K562 (cell line): ENCODE results near the gene BCAR3. TPM values are rescaled to one million over a fixed set of nuclear protein-coding genes. Genes with fewer than 3 reads are reported as not detected.
A peak's percentile ranks its signal among the peaks of the same experiment; 100 is the strongest.

Source experiments
- BACH1 ChIP-seq: fragments of 200-800 bp; sonication (Bioruptor generic); IDR thresholded peaks from 2 replicates; pipeline ENCODE4 v1.6.1; 2016; ENCODE audit warnings: missing genetic modification characterization, missing compliant biosample characterization
- CEBPG ChIP-seq, 3 experiments: fragments of 200-800 bp in 1 of 3; sonication (Bioruptor generic) in 1 of 3; sonication (generic) in 1 of 3; formaldehyde crosslinking in 1 of 3; IDR thresholded peaks in 2 of 3; conservative IDR thresholded peaks in 1 of 3; 2 replicates each; pipeline versions ENCODE4 v1.6.1 to v1.8.0; 2016 to 2022; ENCODE audit warnings: missing compliant biosample characterization in 2 of 3, missing genetic modification characterization in 2 of 3, mild to moderate bottlenecking in 1 of 3, missing genetic modification reagents in 1 of 3
- CTBP1 ChIP-seq: fragments of 450-650 bp; IDR thresholded peaks from 2 replicates; pipeline ENCODE4 v1.6.1; 2016; ENCODE audit warnings: borderline replicate concordance
- CXXC5 ChIP-seq: fragments of 250-450 bp; sonication (Bioruptor Pico); IDR thresholded peaks from 2 replicates; pipeline ENCODE4 v1.8.0; 2022; ENCODE audit warnings: inconsistent platforms, mild to moderate bottlenecking, moderate library complexity
- FOXP4 ChIP-seq: sonication (generic); formaldehyde crosslinking; IDR thresholded peaks from 2 replicates; pipeline ENCODE4 v1.8.0; 2022; ENCODE audit warnings: mild to moderate bottlenecking, missing genetic modification reagents, borderline replicate concordance
- GTF2A2 ChIP-seq: IDR thresholded peaks from 2 replicates; pipeline ENCODE4 v1.6.1; 2016; ENCODE audit warnings: mild to moderate bottlenecking, missing genetic modification characterization, missing compliant biosample characterization
- HBP1 ChIP-seq: fragments of 450-650 bp; formaldehyde crosslinking; IDR thresholded peaks from 2 replicates; pipeline ENCODE4 v1.4.0; 2022; ENCODE audit warnings: missing genetic modification characterization
- HMG20B ChIP-seq: fragments of 250-450 bp; sonication (Bioruptor Pico); IDR thresholded peaks from 2 replicates; pipeline ENCODE4 v1.5.0; 2021; ENCODE audit warnings: mild to moderate bottlenecking
- IFI16 ChIP-seq: fragments of 250-450 bp; sonication (Bioruptor Pico); IDR thresholded peaks from 2 replicates; pipeline ENCODE4 v2.1.2; 2022; ENCODE audit warnings: mild to moderate bottlenecking, inconsistent platforms
- IRF2 ChIP-seq: sonication (generic); formaldehyde crosslinking; IDR thresholded peaks from 2 replicates; pipeline ENCODE4 v1.8.1; 2022; ENCODE audit warnings: mild to moderate bottlenecking, missing genetic modification reagents
- IRF9 ChIP-seq: fragments of 450-650 bp; IDR thresholded peaks from 2 replicates; pipeline ENCODE4 v1.6.1; 2016; ENCODE audit warnings: missing biosample characterization, missing genetic modification characterization
- KDM4B ChIP-seq, 2 experiments: fragments of 450-650 bp in 1 of 2; sonication (generic) in 1 of 2; IDR thresholded peaks; 2 replicates each; pipeline ENCODE4 v1.6.1; 2016 to 2017; ENCODE audit warnings: borderline replicate concordance in 2 of 2, antibody characterized with exemption in 1 of 2, low read depth in 1 of 2, mild to moderate bottlenecking in 1 of 2
- MCM3 ChIP-seq: fragments of 450-650 bp; IDR thresholded peaks from 2 replicates; pipeline ENCODE4 v1.6.1; 2016
- NFIC ChIP-seq: fragments of 450-650 bp; IDR thresholded peaks from 2 replicates; pipeline ENCODE4 v1.6.1; 2017; ENCODE audit warnings: mild to moderate bottlenecking, inconsistent platforms
- NONO ChIP-seq, 2 experiments: fragments of 200-400 bp in 1 of 2; fragments of 450-650 bp in 1 of 2; formaldehyde crosslinking in 1 of 2; IDR thresholded peaks; 2 replicates each; pipeline ENCODE4 v1.6.1; 2017; ENCODE audit warnings: low read depth in 2 of 2, mild to moderate bottlenecking in 2 of 2, moderate library complexity in 2 of 2, low read length in 1 of 2
- RBM25 ChIP-seq: fragments of 200-400 bp; formaldehyde crosslinking; IDR thresholded peaks from 2 replicates; pipeline ENCODE4 v1.6.1; 2018; ENCODE audit warnings: low read length, low read depth, moderate library complexity; ENCODE audit not compliant: severe bottlenecking
- SP1 ChIP-seq: sonication (generic); formaldehyde crosslinking; IDR thresholded peaks from 2 replicates; pipeline ENCODE4 v1.8.1; 2022; ENCODE audit warnings: mild to moderate bottlenecking, missing genetic modification reagents
- STAT5B ChIP-seq: fragments of 250-450 bp; sonication (Bioruptor Pico); IDR thresholded peaks from 2 replicates; pipeline ENCODE4 v1.8.0; 2021; ENCODE audit warnings: mild to moderate bottlenecking, inconsistent platforms
- TEAD2 ChIP-seq: fragments of 450-650 bp; IDR thresholded peaks from 2 replicates; pipeline ENCODE4 v1.6.1; 2016; ENCODE audit warnings: missing genetic modification characterization, control low read depth, missing compliant biosample characterization
- USF2 ChIP-seq: sonication (generic); formaldehyde crosslinking; IDR thresholded peaks from 2 replicates; pipeline ENCODE4 v1.5.0; 2020; ENCODE audit warnings: missing genetic modification reagents
- ZNF121 ChIP-seq: sonication (generic); formaldehyde crosslinking; conservative IDR thresholded peaks from 2 replicates; pipeline ENCODE4 v1.8.0; 2022; ENCODE audit warnings: missing genetic modification reagents
- ZNF253 ChIP-seq: fragments of 250-450 bp; sonication (Bioruptor Pico); conservative IDR thresholded peaks from 2 replicates; pipeline ENCODE4 v1.6.1; 2021; ENCODE audit warnings: mild to moderate bottlenecking
- ZNF584 ChIP-seq: fragments of 200-800 bp; sonication (Bioruptor generic); IDR thresholded peaks from 2 replicates; pipeline ENCODE4 v1.6.1; 2016; ENCODE audit warnings: low read depth, mild to moderate bottlenecking, missing genetic modification characterization, missing compliant biosample characterization
- polyA plus RNA-seq, 8 experiments: library from polyadenylated mRNA; depleted of rRNA in 4 of 8; stranded (reverse) in 5 of 8; unstranded in 3 of 8; fragments of >200 nt; fragmentation: Nextera tagmentation in 2 of 8; fragmentation: Illumina TruSeq in 1 of 8; extraction: Ambion mirVana in 2 of 8; extraction: Trizol in 1 of 8; gene quantifications; 2 replicates each; pipeline versions ENCODE4 v1.2.1 to v1.2.3, GENCODE V29; 2011 to 2014; ENCODE audit warnings: inconsistent platforms in 1 of 8, missing spikeins in 1 of 8
- total RNA-seq, 7 experiments: library from RNA; depleted of rRNA in 6 of 7; stranded (reverse); fragments of >200 nt in 6 of 7; fragmentation: Illumina TruSeq in 2 of 7; extraction: Trizol in 2 of 7; gene quantifications; 2 replicates each; pipeline versions ENCODE4 v1.2.1 to v1.2.3, GENCODE V29; 2011 to 2021; ENCODE audit warnings: low replicate concordance in 1 of 7

The BCAR3 gene
- total and polyA plus RNA-seq, 9 of the 15 experiments (the other 6 are each of a cell fraction or from before 2014, with no cell fraction given) = 1.8 to 6.3 (median 3.8) TPM

- no peak for TF ChIP-seq HMG20B (CRISPR knock-in tag)
- TF ChIP-seq KDM4B (IDR thresholded peaks at IDR 0.05; ENCODE audit: borderline replicate concordance in 2 of 2, low read depth in 1 of 2) = no peak
- no peak; the same call in 1 of the 2 replicates for TF ChIP-seq IFI16
- TF ChIP-seq ZNF253 (CRISPR knock-in tag) = no peak
- no peak for TF ChIP-seq ZNF121 (CRISPR knock-in tag)
- peak; percentile 60; the same call in 1 of the 2 replicates for TF ChIP-seq BACH1 (tag)
- no peak for TF ChIP-seq HBP1 (CRISPR knock-in tag)
- no peak for TF ChIP-seq MCM3
- peak; percentile 63; the same call in 1 of the 2 replicates for TF ChIP-seq CEBPG (CRISPR knock-in tag; IDR thresholded peaks at IDR 0.05)
- TF ChIP-seq CEBPG (tag; conservative IDR thresholded peaks at IDR 0.05 in 1 of 2, IDR thresholded peaks at IDR 0.05 in 1 of 2) = peak; percentile 62 to 68
- TF ChIP-seq IRF2 (CRISPR knock-in tag) = no peak
- TF ChIP-seq ZNF584 (CRISPR knock-in tag) = no peak
- TF ChIP-seq RBM25 = no peak
- TF ChIP-seq STAT5B (CRISPR knock-in tag) = no peak
- no peak for TF ChIP-seq TEAD2 (tag)
- peak; percentile 79 for TF ChIP-seq USF2 (CRISPR knock-in tag)
- no peak for TF ChIP-seq FOXP4 (CRISPR knock-in tag)
- peak; percentile 79 for TF ChIP-seq NFIC
- TF ChIP-seq GTF2A2 (tag) = no peak
- peak; percentile 80 for TF ChIP-seq CXXC5 (CRISPR knock-in tag)
- TF ChIP-seq SP1 (CRISPR knock-in tag) = peak; percentile 49; the same call in 1 of the 2 replicates
- peak; percentile 94 for TF ChIP-seq CTBP1
- TF ChIP-seq NONO (IDR thresholded peaks at IDR 0.05; ENCODE audit: low read depth in 2 of 2, low read length in 1 of 2) = no peak
- TF ChIP-seq IRF9 (tag) = no peak
These were observed 114.2 kb downstream of the BCAR3 start (continued) for GRCh38 chr1:93567255-93567918.
